Activated effector memory CD4-positive, alpha-beta T cell treated with anti-CD3 and anti-CD28 coated beads, Interleukin-2, amount 50 U/mL, for 16 hours (primary cell): ENCODE measurements around the gene SEC11C.

Experiments
- DNase-seq: peaks from one replicate; pipeline ENCODE4 v3.0.0-alpha.2; 2020

SEC11C gene

GRCh38 chr18:59145055-59145454, 5.4 kb downstream of the SEC11C start:
- no peak for DNase-seq

GRCh38 chr18:59148192-59148591, 8.5 kb downstream of the SEC11C start:
- DNase-seq: no peak

DNA sequence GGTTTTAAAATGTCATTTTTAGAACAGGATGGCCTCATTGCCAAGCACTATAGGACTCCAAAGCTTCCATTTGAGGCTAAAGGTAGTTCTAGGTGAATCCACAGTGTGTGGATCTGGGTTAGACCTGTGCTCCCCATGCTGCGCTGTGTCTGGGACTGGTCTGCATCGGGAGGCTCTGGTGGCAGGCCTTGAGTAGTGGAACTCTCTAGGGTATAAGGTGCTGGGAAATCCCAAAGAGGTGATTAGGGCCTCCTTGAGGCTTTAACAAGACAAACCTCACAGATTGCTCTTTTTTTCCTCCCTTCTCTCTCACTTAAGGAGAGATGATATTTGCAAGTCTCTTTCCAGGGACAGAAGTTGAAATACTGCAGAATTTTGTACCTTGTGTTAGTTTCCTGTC, 9.3 kb downstream of the SEC11C start:
- no peak for DNase-seq

- DNase-seq: no peak
Observed at GRCh38 chr18:59149416-59149815, 9.7 kb downstream of the SEC11C start.

DNA sequence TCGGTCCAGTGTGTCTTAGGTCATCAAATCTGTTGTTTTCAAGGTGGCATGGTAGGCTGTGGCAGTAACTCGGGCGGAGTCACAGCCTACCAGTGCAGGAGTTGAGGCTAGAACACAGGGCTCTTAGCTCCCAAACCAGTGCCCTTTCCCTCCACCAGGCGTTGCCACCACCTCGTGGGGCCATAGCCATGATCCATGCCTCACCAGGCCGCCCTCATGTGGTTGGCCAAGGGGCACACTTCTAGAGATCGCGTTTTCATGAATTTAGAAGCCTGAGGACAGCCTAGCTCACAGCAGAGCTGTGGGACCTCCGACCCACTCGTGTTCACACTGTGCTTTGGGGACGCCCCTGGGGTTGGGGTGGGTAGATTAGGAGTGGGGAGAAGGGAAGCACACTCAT, 10.6 kb downstream of the SEC11C start:
- no peak for DNase-seq

DNA sequence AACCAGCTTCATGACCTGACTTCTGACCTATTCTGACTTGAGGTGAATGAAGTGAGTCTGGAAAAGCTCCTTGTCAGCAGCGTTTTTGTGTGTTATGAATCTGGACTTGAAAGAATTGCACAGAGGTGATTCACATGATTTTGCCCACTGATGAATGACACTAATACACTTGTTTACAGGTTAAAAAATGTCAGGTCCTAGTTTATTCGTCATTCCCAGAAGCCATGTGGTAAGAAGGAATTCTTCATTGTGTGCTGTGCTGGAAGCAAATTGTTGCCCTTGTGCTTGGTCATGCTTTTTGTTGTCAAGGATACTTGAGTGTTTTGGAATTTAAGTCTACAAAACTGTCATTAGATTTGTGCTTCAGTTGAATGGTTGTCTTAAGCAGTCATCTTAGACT, 15.5 kb downstream of the SEC11C start:
- DNase-seq: no peak

- no peak for DNase-seq
Observed at GRCh38 chr18:59156316-59156715, 16.6 kb downstream of the SEC11C start.

DNA sequence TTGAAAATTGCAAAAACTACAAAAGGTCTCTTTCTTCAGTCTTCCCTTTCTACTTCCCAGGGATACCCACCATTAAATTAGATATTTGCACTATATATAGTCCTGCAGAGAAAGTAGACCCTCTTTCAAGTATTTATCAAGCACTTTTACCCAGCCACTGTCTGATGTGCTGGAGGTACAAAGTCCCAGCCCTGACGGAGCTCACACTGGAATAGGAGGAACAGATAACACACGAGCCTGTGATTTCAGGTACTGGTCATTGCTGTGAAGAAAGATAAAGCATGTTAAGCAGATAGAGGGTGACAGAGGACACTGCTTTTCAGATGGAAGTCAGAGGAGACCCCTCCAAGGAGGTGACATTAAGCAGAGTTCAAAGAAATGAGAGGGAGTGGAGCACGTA, 19.6 kb downstream of the SEC11C start:
- DNase-seq: no peak

- DNase-seq: no peak
Observed at GRCh38 chr18:59159986-59160385, 20.3 kb downstream of the SEC11C start.

- no peak for DNase-seq
Observed at GRCh38 chr18:59172664-59173249, 33.1 kb downstream of the SEC11C start.

DNA sequence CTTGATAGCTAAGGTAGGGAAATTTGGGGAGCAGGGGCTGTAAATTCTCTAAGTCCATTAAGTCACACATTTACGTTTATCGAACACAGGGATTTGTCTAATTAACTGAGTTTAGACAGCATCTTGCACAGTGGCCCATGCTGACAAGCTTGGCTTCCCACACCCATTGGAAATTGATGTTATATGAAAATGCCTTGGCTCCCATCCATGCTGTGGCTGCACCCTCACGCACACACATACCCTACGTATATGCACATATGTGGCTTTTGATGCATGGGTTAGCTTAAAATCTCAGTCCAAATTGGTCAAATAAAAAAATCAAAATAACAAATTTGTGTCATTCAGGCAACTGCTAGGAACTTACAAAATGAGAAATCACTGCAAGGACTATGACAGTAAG, 37.8 kb downstream of the SEC11C start:
- no peak for DNase-seq

DNA sequence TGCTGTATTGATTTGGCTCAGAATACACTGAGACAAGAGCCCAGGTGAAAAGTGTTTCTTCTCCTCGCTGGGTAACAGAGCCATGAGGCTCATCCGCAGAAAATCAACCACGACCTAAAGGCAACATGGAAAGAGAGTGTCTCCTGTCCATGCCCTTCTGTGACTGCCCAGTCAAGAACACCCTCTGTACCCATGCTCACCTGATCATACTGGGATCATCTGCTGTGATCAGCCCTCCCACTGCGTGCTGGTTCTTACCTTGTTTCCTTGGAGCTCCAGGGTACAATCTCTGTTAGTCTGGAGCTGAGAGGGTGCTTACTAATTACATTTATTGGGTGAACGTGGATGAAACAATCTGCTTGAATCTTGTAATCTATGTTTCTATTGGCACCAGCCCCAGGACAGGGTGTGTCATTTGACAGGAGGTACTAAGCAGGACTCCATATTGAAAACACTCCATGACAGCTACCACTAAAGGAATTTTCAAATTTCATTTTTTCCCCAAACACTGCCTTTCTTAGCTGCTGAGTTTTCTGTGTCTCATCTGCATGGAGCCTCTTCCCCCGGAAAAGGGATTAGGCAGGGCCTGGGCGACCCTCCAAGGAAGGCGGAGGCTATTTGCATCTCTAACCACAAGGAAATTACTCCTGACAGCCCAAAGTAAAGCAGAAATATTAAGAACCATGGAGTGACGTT, 40.6 kb downstream of the SEC11C start:
- no peak for DNase-seq

- DNase-seq: no peak
Observed at GRCh38 chr18:59182673-59183072, 43.0 kb downstream of the SEC11C start.

DNA sequence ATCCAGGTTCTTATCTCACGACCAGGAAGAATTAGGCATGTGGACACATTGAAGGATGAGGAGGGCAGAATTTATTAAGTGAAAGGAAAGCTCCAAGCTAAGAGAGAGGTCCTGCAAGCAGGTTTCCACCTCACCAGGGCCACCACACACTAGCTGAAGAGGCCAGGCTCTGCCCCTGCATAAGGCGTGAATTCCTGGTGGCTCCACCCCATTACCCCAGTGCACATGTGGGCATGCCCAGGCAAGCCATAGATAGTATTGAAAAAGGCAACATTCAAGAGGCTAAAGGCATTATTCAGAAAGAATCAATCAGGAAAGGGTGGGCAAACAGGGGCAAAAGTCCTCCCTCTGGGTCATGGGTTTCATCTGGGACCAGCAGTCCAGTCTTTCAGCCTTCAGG, 49.3 kb downstream of the SEC11C start:
- DNase-seq: no peak

DNA sequence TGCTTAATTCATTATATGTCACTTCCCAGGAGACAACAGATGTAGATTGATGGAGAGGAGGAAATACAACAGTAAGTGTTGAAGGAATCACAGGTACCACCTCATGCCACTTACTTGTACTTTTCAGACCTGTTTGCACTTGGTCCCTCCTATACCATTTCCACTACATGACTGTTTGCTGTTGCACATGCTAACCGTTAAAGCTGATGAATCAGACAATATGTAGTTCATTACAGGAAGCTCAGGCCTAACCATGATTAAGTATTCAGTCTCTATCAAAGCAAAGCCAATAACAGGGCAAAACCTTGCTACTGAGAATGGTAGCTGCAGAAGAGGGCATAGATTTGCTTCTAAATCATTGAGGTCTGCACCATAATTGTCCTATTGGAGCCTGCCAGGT, 50.1 kb downstream of the SEC11C start:
- DNase-seq: no peak

DNA sequence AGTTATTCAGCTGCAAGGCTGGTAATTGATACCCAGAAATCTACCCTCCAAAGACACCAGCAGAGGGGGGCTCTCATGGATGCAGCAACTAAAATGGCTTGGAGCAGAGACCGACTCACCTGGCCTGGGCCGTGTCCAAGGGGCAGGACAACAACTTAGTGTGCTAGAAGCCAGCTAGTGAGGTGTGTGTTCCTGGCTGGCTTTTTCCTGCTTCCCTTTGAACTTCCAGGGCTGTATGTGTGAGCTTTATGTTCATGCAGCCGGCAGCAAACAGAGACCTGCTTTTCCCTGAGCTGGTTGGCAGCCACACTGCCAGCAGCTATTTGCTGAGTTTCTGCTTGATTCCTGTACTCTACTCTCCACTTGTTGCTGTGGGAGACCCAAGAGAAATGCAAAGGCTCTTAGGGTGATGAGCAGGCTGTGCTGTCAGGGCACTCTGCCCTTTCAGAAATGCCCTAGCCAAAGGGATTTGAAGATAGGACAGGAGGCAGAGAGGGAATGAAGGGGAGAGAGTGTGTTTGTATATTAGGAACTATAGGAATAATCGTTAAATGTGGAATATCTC, 56.6 kb downstream of the SEC11C start:
- DNase-seq: no peak

DNA sequence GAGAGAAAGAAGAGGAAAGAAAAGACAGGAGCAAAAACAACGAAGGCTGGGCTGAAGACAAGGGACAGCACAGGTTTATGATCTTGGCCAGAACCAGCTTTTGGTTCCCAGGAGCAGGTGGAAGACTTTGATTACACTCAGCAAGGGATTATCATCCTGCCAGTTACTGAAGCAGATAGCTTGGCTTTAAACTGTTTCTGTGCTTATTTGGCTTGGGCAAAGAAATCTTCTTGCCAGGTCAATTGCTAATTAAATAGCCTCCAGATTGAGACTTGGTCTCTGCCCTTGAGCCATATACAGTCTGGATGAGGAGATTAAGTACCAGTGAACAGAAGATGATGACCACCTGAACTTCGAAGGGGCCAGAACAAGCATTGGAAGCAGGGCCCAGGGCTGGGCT, 58.0 kb downstream of the SEC11C start:
- no peak for DNase-seq

DNA sequence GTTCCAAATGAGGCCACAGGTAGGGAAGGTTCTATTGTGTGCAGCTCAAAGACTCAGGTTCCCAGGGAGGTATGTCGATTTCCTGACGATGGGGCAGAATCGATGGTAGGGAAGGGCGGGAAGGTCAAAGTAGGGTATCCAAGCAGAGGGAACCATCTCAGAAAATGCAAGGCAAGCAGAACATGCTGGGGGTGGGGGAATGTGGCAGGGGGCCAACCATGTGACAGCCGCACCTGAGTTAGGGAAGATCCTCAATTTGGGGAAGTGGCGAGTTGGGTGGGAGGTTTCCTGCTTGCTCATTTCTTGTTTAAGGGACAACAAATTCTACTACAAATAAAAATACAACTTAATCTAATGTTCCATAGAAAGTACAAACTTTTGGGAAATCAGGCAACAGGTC, 58.5 kb downstream of the SEC11C start:
- no peak for DNase-seq

DNA sequence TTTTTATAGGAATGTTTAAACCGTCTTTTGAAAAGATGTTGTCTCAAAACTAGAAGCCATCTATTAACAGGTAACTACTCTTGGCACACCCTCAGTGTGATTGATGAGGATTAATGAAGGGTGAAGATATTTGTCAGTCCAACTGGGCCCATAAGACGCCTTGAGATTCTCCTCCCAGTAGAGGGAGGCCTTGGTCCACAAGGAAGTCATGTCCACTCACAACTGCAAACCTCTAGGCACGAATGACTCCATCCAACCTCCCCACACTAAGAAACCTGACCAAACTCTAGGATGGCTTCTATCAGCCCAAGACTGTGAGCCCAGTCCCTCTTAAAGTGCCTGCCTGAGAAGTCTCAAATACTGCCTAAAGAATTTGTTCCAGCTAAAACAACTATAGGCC, 61.1 kb downstream of the SEC11C start:
- DNase-seq: no peak

DNA sequence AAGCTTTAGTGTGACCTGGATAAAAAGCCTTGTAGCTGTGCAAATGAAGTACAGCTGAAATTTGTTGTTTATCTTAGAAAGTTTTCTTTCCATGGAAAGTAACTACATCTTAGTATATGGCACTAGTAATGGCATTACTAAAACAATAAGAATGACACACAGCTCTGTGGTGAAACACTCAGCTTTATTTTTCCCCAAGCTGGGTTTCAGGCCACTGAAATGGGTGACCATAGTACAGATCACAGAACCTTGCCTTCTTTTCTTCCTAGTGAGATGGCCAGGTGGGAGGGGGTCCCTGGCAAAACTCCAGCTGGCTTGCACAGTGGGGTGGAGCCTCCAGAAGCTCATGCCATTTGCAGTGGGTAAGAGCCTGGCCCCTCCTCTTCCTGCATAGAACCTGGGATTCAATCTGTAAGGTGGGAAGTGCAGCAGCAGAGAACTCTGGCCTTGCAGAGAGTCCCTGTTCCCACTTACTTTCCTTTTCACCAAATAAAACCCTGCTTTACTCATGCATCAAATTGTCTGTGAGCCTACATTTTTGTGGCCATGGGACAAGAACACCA, 62.7 kb downstream of the SEC11C start:
- no peak for DNase-seq

- DNase-seq: no peak
Observed at GRCh38 chr18:59207506-59207905, 67.8 kb downstream of the SEC11C start.
